A673 (cell line): ENCODE results near the gene ZNF672.

Source experiments
- EZH2 ChIP-seq: fragments of 200-600 bp; sonication (generic); IDR thresholded peaks from 2 replicates; pipeline ENCODE4 v1.6.1; 2017; ENCODE audit warnings: borderline replicate concordance, low read depth, mild to moderate bottlenecking, mixed read lengths, antibody characterized with exemption, low read length; ENCODE audit not compliant: poor library complexity, severe bottlenecking
- TF ChIP-seq, protein P1 (sequence below): fragments of 300-800, 200-600 bp; sonication (generic); conservative IDR thresholded peaks from 2 replicates; pipeline ENCODE4 v1.5.1; 2017; ENCODE audit warnings: low read depth, mild to moderate bottlenecking, antibody characterized with exemption, low read length, moderate library complexity, mixed read lengths

GRCh38 chr1:248892590-248892989 lies 54.6 kb downstream of the ZNF672 start:
- TF ChIP-seq, protein P1, sequence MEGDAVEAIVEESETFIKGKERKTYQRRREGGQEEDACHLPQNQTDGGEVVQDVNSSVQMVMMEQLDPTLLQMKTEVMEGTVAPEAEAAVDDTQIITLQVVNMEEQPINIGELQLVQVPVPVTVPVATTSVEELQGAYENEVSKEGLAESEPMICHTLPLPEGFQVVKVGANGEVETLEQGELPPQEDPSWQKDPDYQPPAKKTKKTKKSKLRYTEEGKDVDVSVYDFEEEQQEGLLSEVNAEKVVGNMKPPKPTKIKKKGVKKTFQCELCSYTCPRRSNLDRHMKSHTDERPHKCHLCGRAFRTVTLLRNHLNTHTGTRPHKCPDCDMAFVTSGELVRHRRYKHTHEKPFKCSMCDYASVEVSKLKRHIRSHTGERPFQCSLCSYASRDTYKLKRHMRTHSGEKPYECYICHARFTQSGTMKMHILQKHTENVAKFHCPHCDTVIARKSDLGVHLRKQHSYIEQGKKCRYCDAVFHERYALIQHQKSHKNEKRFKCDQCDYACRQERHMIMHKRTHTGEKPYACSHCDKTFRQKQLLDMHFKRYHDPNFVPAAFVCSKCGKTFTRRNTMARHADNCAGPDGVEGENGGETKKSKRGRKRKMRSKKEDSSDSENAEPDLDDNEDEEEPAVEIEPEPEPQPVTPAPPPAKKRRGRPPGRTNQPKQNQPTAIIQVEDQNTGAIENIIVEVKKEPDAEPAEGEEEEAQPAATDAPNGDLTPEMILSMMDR = no peak
- no peak for TF ChIP-seq EZH2
